ENCODE results near the gene FOXI2.

DNA sequence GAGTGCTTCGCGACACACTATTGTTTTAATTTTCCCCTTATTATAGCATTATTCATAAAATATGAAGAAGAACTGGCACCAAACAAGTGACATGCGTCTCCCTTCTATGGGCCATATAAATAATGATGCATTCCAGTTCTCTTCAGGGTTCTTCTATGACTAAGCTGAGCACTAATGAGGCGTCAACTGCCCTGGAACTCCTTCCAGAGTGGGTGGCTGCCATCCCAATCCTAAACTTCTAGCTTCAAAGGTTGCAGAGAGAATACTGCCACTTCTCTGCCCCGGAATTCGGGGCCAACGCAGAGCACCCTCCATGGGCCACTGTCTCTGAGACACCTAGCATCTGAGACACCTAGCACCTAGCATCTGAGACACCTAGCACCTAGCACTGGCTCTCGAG lies 37.7 kb upstream of the FOXI2 start:
- TF ChIP-seq, protein P1, sequence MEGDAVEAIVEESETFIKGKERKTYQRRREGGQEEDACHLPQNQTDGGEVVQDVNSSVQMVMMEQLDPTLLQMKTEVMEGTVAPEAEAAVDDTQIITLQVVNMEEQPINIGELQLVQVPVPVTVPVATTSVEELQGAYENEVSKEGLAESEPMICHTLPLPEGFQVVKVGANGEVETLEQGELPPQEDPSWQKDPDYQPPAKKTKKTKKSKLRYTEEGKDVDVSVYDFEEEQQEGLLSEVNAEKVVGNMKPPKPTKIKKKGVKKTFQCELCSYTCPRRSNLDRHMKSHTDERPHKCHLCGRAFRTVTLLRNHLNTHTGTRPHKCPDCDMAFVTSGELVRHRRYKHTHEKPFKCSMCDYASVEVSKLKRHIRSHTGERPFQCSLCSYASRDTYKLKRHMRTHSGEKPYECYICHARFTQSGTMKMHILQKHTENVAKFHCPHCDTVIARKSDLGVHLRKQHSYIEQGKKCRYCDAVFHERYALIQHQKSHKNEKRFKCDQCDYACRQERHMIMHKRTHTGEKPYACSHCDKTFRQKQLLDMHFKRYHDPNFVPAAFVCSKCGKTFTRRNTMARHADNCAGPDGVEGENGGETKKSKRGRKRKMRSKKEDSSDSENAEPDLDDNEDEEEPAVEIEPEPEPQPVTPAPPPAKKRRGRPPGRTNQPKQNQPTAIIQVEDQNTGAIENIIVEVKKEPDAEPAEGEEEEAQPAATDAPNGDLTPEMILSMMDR (IDR thresholded peaks at IDR 0.05): no peak
- TF ChIP-seq POLR2A (IDR thresholded peaks at IDR 0.05): no peak
